ENCODE results near the gene CBX8. TPM values are rescaled to one million over a fixed set of nuclear protein-coding genes. Genes with fewer than 3 reads are reported as not detected.
A peak's percentile ranks its signal among the peaks of the same experiment; 100 is the strongest.

Gene CBX8
- total RNA-seq, 1 experiment from 2014 or later: 11.3 TPM

- Histone ChIP-seq H3K27me3 (ENCODE audit: low read length) (peaks cover 9% of the 10 kb centered on the region; the same call in 1 of the 2 replicates), H3K4me1 (ENCODE audit: insufficient read depth, low read length) (peaks cover 8% of the 10 kb centered on the region), H2AFZ (ENCODE audit: low read length) (no peak overlapping the region), H3K4me2 (ENCODE audit: low read length) (no peak overlapping the region), H3K27ac (ENCODE audit: low read length) (no peak overlapping the region), H4K20me1 (ENCODE audit: low read length) (no peaks in the 10 kb centered on the region), H3K9me3 (ENCODE audit: low read length) (no peaks in the 10 kb centered on the region), H3K9ac (ENCODE audit: low read length) (no peak overlapping the region), H3K9me2 (replicated peaks; ENCODE audit: low read length) (no peaks in the 10 kb centered on the region), H3K79me2 (ENCODE audit: low read length) (no peaks in the 10 kb centered on the region), H3K4me3 (ENCODE audit: low read length) (no peak overlapping the region), H3F3A (ENCODE audit: low read length, unreplicated experiment) (peaks cover 3% of the 10 kb centered on the region), H3K36me3 (ENCODE audit: low read depth, low read length) (peaks cover 23% of the 10 kb centered on the region; the same call in 1 of the 2 replicates)
- DNase-seq: no peak
- intact Hi-C loops (cut with micrococcal nuclease): no loop called here
- CTCF ChIA-PET: no interaction called here
- POLR2A ChIA-PET (ENCODE audit: unreplicated experiment): no interaction called here
- no peak for ATAC-seq
- BruUV-seq (replicated peaks): no TSS peak
- TF ChIP-seq EZH2 (IDR thresholded peaks at IDR 0.05; ENCODE audit: low read length, unreplicated experiment) (no peak), EZH2phosphoT487 (IDR thresholded peaks at IDR 0.05; ENCODE audit: borderline replicate concordance, low read length) (no peak), CTCF (conservative IDR thresholded peaks at IDR 0.05; ENCODE audit: low read depth, low read length) (no peak)
Observed at GRCh38 chr17:79786930-79787643, 9.8 kb downstream of the CBX8 start.

GRCh38 chr17:79785900-79786810, 10.7 kb downstream of the CBX8 start:
- TF ChIP-seq EZH2 (IDR thresholded peaks at IDR 0.05; ENCODE audit: low read length, unreplicated experiment) (no peak), CTCF (conservative IDR thresholded peaks at IDR 0.05; ENCODE audit: low read depth, low read length) (no peak), EZH2phosphoT487 (IDR thresholded peaks at IDR 0.05; ENCODE audit: borderline replicate concordance, low read length) (no peak)
- Histone ChIP-seq H3K36me3 (ENCODE audit: low read depth, low read length) (peaks cover 32% of the 10 kb centered on the region; the same call in 1 of the 2 replicates), H3K4me3 (ENCODE audit: low read length) (no peak overlapping the region), H3K4me1 (ENCODE audit: insufficient read depth, low read length) (peaks cover 8% of the 10 kb centered on the region), H3K4me2 (ENCODE audit: low read length) (no peak overlapping the region), H2AFZ (ENCODE audit: low read length) (no peak overlapping the region), H3K9me3 (ENCODE audit: low read length) (no peaks in the 10 kb centered on the region), H4K20me1 (ENCODE audit: low read length) (no peaks in the 10 kb centered on the region; the same call in 1 of the 2 replicates), H3K9me2 (replicated peaks; ENCODE audit: low read length) (no peaks in the 10 kb centered on the region), H3K9ac (ENCODE audit: low read length) (no peak overlapping the region), H3K27ac (ENCODE audit: low read length) (no peak overlapping the region), H3K27me3 (ENCODE audit: low read length) (peaks cover 9% of the 10 kb centered on the region; the same call in 1 of the 2 replicates), H3F3A (ENCODE audit: low read length, unreplicated experiment) (peaks cover 3% of the 10 kb centered on the region), H3K79me2 (ENCODE audit: low read length) (peaks cover 3% of the 10 kb centered on the region; the same call in 1 of the 2 replicates)
- ChIA-PET CTCF (no interaction called here), POLR2A (ENCODE audit: unreplicated experiment) (no interaction called here)
- intact Hi-C loops (cut with micrococcal nuclease): no loop called here
- TSS peak; percentile 6 for BruUV-seq (replicated peaks)
- ATAC-seq: no peak
- no peak for DNase-seq
